OCI-LY1 (cell line): ENCODE results near the gene GMDS.

Source experiments
- EZH2 ChIP-seq: fragments of 200-600 bp; sonication (generic), shearing (Covaris generic); IDR thresholded peaks from 2 replicates; pipeline ENCODE4 v1.8.0; 2017; ENCODE audit warnings: borderline replicate concordance, mixed run types, mild to moderate bottlenecking, antibody characterized with exemption, low read length, moderate library complexity, mixed read lengths
- TF ChIP-seq, protein P1 (sequence below): fragments of 200-600 bp; sonication (generic), shearing (Covaris generic); IDR thresholded peaks from 2 replicates; pipeline ENCODE4 v1.5.1; 2017; ENCODE audit warnings: mild to moderate bottlenecking, antibody characterized with exemption, low read length, moderate library complexity, mixed read lengths

- TF ChIP-seq, protein P1, sequence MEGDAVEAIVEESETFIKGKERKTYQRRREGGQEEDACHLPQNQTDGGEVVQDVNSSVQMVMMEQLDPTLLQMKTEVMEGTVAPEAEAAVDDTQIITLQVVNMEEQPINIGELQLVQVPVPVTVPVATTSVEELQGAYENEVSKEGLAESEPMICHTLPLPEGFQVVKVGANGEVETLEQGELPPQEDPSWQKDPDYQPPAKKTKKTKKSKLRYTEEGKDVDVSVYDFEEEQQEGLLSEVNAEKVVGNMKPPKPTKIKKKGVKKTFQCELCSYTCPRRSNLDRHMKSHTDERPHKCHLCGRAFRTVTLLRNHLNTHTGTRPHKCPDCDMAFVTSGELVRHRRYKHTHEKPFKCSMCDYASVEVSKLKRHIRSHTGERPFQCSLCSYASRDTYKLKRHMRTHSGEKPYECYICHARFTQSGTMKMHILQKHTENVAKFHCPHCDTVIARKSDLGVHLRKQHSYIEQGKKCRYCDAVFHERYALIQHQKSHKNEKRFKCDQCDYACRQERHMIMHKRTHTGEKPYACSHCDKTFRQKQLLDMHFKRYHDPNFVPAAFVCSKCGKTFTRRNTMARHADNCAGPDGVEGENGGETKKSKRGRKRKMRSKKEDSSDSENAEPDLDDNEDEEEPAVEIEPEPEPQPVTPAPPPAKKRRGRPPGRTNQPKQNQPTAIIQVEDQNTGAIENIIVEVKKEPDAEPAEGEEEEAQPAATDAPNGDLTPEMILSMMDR: no peak
- TF ChIP-seq EZH2: no peak
These were observed 542.1 kb downstream of the GMDS start for GRCh38 chr6:1703091-1703855.
